Measurements from ENCODE around the gene ZNF597. TPM values are rescaled to one million over a fixed set of nuclear protein-coding genes. Genes with fewer than 3 reads are reported as not detected.

Gene ZNF597
- total RNA-seq, 1 experiment from 2014 or later: 3.2 TPM

- no peaks in the 10 kb centered on the region for H3K27me3 ChIP-seq (ENCODE audit: insufficient read depth, low read length)
- BruUV-seq (replicated peaks): no TSS peak
- TF ChIP-seq EGR1 (IDR thresholded peaks at IDR 0.05; ENCODE audit: low read depth): no peak
- no peak for TF ChIP-seq FOSL1 (IDR thresholded peaks at IDR 0.05; ENCODE audit: low read depth)
- TF ChIP-seq SP1 (IDR thresholded peaks at IDR 0.05; ENCODE audit: low read depth): no peak
- TF ChIP-seq JUND (IDR thresholded peaks at IDR 0.05): no peak
- TF ChIP-seq ZFX (IDR thresholded peaks at IDR 0.05): no peak
- TF ChIP-seq TCF7L2 (IDR thresholded peaks at IDR 0.05; ENCODE audit: borderline replicate concordance, extremely low read depth, insufficient read depth, insufficient read length): no peak
- TF ChIP-seq POLR2AphosphoS5 (IDR thresholded peaks at IDR 0.05; ENCODE audit: low read depth, low read length): no peak
- no peak for TF ChIP-seq ZBTB33 (IDR thresholded peaks at IDR 0.05; ENCODE audit: extremely low read depth, insufficient replicate concordance, low read length)
- TF ChIP-seq MAX (IDR thresholded peaks at IDR 0.05): no peak
- no peak for TF ChIP-seq ATF3 (IDR thresholded peaks at IDR 0.05)
- TF ChIP-seq POLR2A (IDR thresholded peaks at IDR 0.05; ENCODE audit: borderline replicate concordance, extremely low read depth, insufficient read depth, insufficient read length): no peak
- no peak for TF ChIP-seq EZH2phosphoT487 (IDR thresholded peaks at IDR 0.05; ENCODE audit: borderline replicate concordance)
- no peak for TF ChIP-seq CTCF (IDR thresholded peaks at IDR 0.05 in 2 of 3, conservative IDR thresholded peaks at IDR 0.05 in 1 of 3; ENCODE audit: borderline replicate concordance in 1 of 3, insufficient read depth in 1 of 3, low read depth in 2 of 3, low read length in 2 of 3)
- no peak overlapping the region for H3K9ac ChIP-seq (ENCODE audit: low read length)
- intact Hi-C loops (cut with micrococcal nuclease): no loop called here
- ChIA-PET POLR2A (no interaction called here), RAD21 (ENCODE audit: low non-redundant PET in 1 of 2, low total read pairs in 2 of 2, uncharacterized antibody in 2 of 2, unreplicated experiment in 2 of 2) (no interaction called here), CTCF (no interaction called here)
- H3K9me3 ChIP-seq (ENCODE audit: control insufficient read depth in 1 of 2, insufficient read depth in 1 of 2, low read depth in 1 of 2, low read length in 2 of 2): no peaks in the 10 kb centered on the region
- H3K79me2 ChIP-seq (ENCODE audit: insufficient read depth, low read length): peaks cover 51% of the 10 kb centered on the region
- H3K4me3 ChIP-seq (replicated peaks in 1 of 2; ENCODE audit: low read depth in 1 of 2, low read length in 2 of 2): no peak overlapping the region
- no peaks in the 10 kb centered on the region for H3K4me1 ChIP-seq (ENCODE audit: control insufficient read depth in 1 of 2, insufficient read depth in 2 of 2, low read length in 2 of 2)
- ATAC-seq: no peak
- peaks cover 17 to 24% of the 10 kb centered on the region in 2 experiments for H3K36me3 ChIP-seq (ENCODE audit: control insufficient read depth in 1 of 2, insufficient read depth in 2 of 2, low read length in 2 of 2)
- no peak overlapping the region for H3K4me2 ChIP-seq (ENCODE audit: low read length)
- H4K20me1 ChIP-seq (ENCODE audit: insufficient read depth): no peaks in the 10 kb centered on the region
- DNase-seq (ENCODE audit: low read depth, low spot score): no peak
- no peaks in the 10 kb centered on the region for H3K9me2 ChIP-seq (ENCODE audit: insufficient read depth)
- no peak overlapping the region for H2AFZ ChIP-seq (ENCODE audit: low read depth, low read length, poor library complexity, severe bottlenecking)
- no peak overlapping the region for H3K27ac ChIP-seq (ENCODE audit: low read depth, low read length)
Observed at GRCh38 chr16:3479654-3480216, 36.4 kb upstream of the ZNF597 start.
